ENCODE data around the gene METTL15. TPM values are rescaled to one million over a fixed set of nuclear protein-coding genes. Genes with fewer than 3 reads are reported as not detected.

The METTL15 gene
- total RNA-seq, 2 donors from 2014 or later = 17.1 to 20.4 TPM

DNA sequence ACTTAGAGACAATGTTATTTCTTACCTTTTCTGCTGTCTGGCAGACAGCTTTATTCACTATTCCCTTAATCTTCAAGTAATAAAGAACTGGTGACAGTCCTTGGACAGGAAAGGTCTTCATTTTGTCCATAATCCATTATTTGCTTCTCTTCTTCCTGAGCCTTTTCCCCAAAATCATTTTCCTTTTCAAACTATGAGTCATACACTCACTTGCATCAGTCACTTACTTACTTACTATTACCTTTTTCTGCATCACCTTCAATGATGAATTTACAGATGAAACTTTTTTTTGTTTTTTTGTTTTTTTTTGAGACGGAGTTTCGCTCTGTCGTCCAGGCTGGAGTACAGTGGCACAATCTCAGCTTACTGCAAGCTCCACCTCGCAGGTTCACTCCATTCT lies 9.5 kb downstream of the METTL15 start:
- no peaks in the 10 kb centered on the region for H3K4me1 ChIP-seq (ENCODE audit: control insufficient read depth, insufficient read depth, low read length)
- TF ChIP-seq CTCF (conservative IDR thresholded peaks at IDR 0.05) = no peak
- H3K9me3 ChIP-seq (ENCODE audit: control insufficient read depth, low read length) = no peaks in the 10 kb centered on the region
- no peaks in the 10 kb centered on the region for H3K4me1 Mint-ChIP-seq
- H3K9me3 Mint-ChIP-seq = no peaks in the 10 kb centered on the region
- H3K27me3 ChIP-seq (ENCODE audit: control insufficient read depth, insufficient read depth, low read length, poor library complexity, severe bottlenecking) = no peaks in the 10 kb centered on the region
- H3K36me3 ChIP-seq (ENCODE audit: control insufficient read depth, insufficient read depth, low read length) = peaks cover 14% of the 10 kb centered on the region
- 93 to 95% methylated on average over 4 of the region's 4 CpGs for WGBS, 2 experiments (ENCODE audit: insufficient coverage in 1 of 2, insufficient read length in 1 of 2)
- no peak overlapping the region for H3K27ac Mint-ChIP-seq
- no peak for DNase-seq
- H3K27me3 Mint-ChIP-seq (ENCODE audit: insufficient read depth) = no peaks in the 10 kb centered on the region
- H3K36me3 Mint-ChIP-seq (ENCODE audit: low read depth) = peaks cover 12% of the 10 kb centered on the region
- H3K9ac ChIP-seq (ENCODE audit: extremely low read depth, low read length, poor library complexity, severe bottlenecking) = no peak overlapping the region
- no peak overlapping the region for H3K4me3 ChIP-seq (ENCODE audit: low read length)
- H3K27ac ChIP-seq (ENCODE audit: low read depth, low read length) = no peak overlapping the region
- no peak overlapping the region for H3K4me3 Mint-ChIP-seq

DNA sequence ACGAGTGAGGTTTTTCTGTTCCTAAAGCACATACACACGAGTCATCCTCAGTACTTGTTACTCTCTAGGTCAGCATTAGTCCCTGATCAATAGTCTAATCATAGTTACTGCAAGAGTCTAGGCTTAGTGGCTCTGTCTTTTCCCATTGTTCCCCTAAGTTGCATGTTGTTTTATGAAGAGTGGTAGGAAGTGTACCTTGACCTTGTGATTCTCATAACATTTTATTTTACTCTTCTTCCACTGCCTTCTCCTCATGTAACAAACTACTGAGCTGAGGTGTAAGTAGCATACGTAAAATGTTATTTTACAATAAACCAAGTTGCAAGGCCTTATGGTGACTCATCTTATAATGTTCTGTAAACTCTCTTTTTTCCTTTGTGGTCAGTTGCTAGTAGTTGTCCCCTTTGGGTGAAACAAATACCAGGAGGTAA lies 15.0 kb downstream of the METTL15 start:
- TF ChIP-seq CTCF (conservative IDR thresholded peaks at IDR 0.05) = no peak
- H3K27ac Mint-ChIP-seq = no peak overlapping the region
- H3K27me3 Mint-ChIP-seq (ENCODE audit: insufficient read depth) = no peaks in the 10 kb centered on the region
- no peaks in the 10 kb centered on the region for H3K27me3 ChIP-seq (ENCODE audit: control insufficient read depth, insufficient read depth, low read length, poor library complexity, severe bottlenecking)
- no peaks in the 10 kb centered on the region for H3K9me3 Mint-ChIP-seq
- no peaks in the 10 kb centered on the region for H3K4me1 ChIP-seq (ENCODE audit: control insufficient read depth, insufficient read depth, low read length)
- no peak overlapping the region for H3K27ac ChIP-seq (ENCODE audit: low read depth, low read length)
- no peaks in the 10 kb centered on the region for H3K9me3 ChIP-seq (ENCODE audit: control insufficient read depth, low read length)
- no peak overlapping the region for H3K4me3 ChIP-seq (ENCODE audit: low read length)
- H3K4me1 Mint-ChIP-seq = no peaks in the 10 kb centered on the region
- no peaks in the 10 kb centered on the region for H3K36me3 Mint-ChIP-seq (ENCODE audit: low read depth)
- H3K9ac ChIP-seq (ENCODE audit: extremely low read depth, low read length, poor library complexity, severe bottlenecking) = no peak overlapping the region
- 79 to 90% methylated on average over 2 to 3 of the region's 3 CpGs for WGBS, 2 experiments (ENCODE audit: insufficient coverage in 1 of 2, insufficient read length in 1 of 2)
- no peak overlapping the region for H3K4me3 Mint-ChIP-seq
- H3K36me3 ChIP-seq (ENCODE audit: control insufficient read depth, insufficient read depth, low read length) = peaks cover 7% of the 10 kb centered on the region
- DNase-seq = no peak

GRCh38 chr11:28132548-28132947 lies 24.4 kb downstream of the METTL15 start:
- Histone ChIP-seq H3K27ac (ENCODE audit: low read depth, low read length) (no peak overlapping the region), H3K9me3 (ENCODE audit: control insufficient read depth, low read length) (peaks cover 43% of the 10 kb centered on the region), H3K4me3 (ENCODE audit: low read length) (no peak overlapping the region), H3K36me3 (ENCODE audit: control insufficient read depth, insufficient read depth, low read length) (peaks cover 41% of the 10 kb centered on the region), H3K9ac (ENCODE audit: extremely low read depth, low read length, poor library complexity, severe bottlenecking) (no peak overlapping the region), H3K27me3 (ENCODE audit: control insufficient read depth, insufficient read depth, low read length, poor library complexity, severe bottlenecking) (no peaks in the 10 kb centered on the region), H3K4me1 (ENCODE audit: control insufficient read depth, insufficient read depth, low read length) (no peaks in the 10 kb centered on the region)
- Mint-ChIP-seq H3K27me3 (ENCODE audit: insufficient read depth) (no peaks in the 10 kb centered on the region), H3K4me1 (peaks cover 2% of the 10 kb centered on the region), H3K4me3 (no peak overlapping the region), H3K9me3 (peaks cover 40% of the 10 kb centered on the region), H3K36me3 (ENCODE audit: low read depth) (peaks cover 56% of the 10 kb centered on the region), H3K27ac (no peak overlapping the region)
- DNase-seq = no peak
- TF ChIP-seq CTCF (conservative IDR thresholded peaks at IDR 0.05) = no peak
- no CpG with 5 or more reads among the region's 1 CpG for WGBS, 2 experiments (ENCODE audit: insufficient coverage in 1 of 2, insufficient read length in 1 of 2)
